Measurements from ENCODE around the gene MT3. TPM values are rescaled to one million over a fixed set of nuclear protein-coding genes. Genes with fewer than 3 reads are reported as not detected.

The MT3 gene
- total RNA-seq, 1 experiment from 2014 or later: 0.77 TPM

- DNase-seq (ENCODE audit: low spot score) (peak; percentile 63), ATAC-seq (peak; percentile 61)
- ChIA-PET CTCF (interaction anchor here (1.0 kb wide), 1 partner anchor 15 kb away, joined by 3 read pairs; no protein-coding TSS in a partner anchor), POLR2A (interaction anchor here (0.5 to 0.6 kb wide), 2 partner anchors 16 to 24 kb away, joined by 3 to 4 read pairs; partner anchors contain the start of gene MT2A)
- Mint-ChIP-seq H3K27ac (no peak within 1 kb of the TSS), H3K27me3 (ENCODE audit: low read depth) (peaks cover 100% of the 10 kb centered on the region), H3K4me1 (peaks cover 26% of the 10 kb centered on the region), H3K9me3 (no peaks in the 10 kb centered on the region), H3K36me3 (peaks cover 6% of the 10 kb centered on the region; the same call in 1 of the 2 replicates), H3K4me3 (peak within 1 kb of the TSS; percentile 72)
- TF ChIP-seq ZNF416 (CRISPR knock-in tag; IDR thresholded peaks at IDR 0.05): peak; percentile 86; the same call in 1 of the 2 replicates
- TF ChIP-seq, protein P1, sequence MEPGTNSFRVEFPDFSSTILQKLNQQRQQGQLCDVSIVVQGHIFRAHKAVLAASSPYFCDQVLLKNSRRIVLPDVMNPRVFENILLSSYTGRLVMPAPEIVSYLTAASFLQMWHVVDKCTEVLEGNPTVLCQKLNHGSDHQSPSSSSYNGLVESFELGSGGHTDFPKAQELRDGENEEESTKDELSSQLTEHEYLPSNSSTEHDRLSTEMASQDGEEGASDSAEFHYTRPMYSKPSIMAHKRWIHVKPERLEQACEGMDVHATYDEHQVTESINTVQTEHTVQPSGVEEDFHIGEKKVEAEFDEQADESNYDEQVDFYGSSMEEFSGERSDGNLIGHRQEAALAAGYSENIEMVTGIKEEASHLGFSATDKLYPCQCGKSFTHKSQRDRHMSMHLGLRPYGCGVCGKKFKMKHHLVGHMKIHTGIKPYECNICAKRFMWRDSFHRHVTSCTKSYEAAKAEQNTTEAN (CRISPR knock-in tag; IDR thresholded peaks at IDR 0.05): no peak
- TF ChIP-seq, protein P2, sequence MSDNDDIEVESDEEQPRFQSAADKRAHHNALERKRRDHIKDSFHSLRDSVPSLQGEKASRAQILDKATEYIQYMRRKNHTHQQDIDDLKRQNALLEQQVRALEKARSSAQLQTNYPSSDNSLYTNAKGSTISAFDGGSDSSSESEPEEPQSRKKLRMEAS (CRISPR knock-in tag; IDR thresholded peaks at IDR 0.05): 0 out of 2 replicates have a peak, but pooled peaks have one; percentile 23
Observed at GRCh38 chr16:56632156-56632847, 43.0 kb downstream of the MT3 start, which contains the start of gene MT1M. Gene MT1M (plus strand): TSS chr16:56632659. CDS start chr16:56632732, 73 bp downstream.

DNA sequence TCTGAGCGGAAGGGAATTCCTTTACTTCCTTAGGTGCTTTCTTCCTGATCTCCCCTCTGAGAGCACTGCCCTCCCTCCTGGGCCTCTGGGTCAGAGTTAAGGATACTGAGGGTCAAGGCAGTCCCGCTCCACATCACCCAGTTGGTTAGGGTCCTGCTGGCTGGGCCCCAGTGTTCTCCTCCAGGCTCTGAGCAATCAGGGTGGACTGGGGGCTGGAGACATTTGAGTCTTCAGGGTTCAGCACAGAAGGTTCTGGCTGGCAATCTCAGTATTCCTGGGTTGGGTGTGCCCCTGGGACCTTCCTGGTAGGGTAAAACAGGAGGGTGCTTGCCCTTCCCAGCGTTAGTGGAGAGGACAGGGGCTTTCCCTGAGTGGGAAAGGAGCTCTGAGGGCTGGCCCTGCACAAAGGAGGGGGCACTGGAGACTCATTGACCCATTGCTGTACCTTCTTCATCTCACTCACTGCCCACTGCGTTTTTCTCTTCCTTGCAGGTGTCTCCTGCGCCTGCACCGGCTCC is 43.6 kb downstream of the MT3 start:
- POLR2A ChIA-PET: interaction anchor here (0.6 kb wide), 2 partner anchors 9 to 25 kb away, joined by 3 to 4 read pairs; partner anchors contain the start of gene MT2A
- Mint-ChIP-seq H3K4me1 (peaks cover 28% of the 10 kb centered on the region), H3K27me3 (ENCODE audit: low read depth) (peaks cover 100% of the 10 kb centered on the region), H3K9me3 (no peaks in the 10 kb centered on the region), H3K27ac (no peak overlapping the region), H3K4me3 (peak overlapping the region; percentile 72), H3K36me3 (peaks cover 6% of the 10 kb centered on the region; the same call in 1 of the 2 replicates)
- peak; percentile 4 for ATAC-seq
- no peak for DNase-seq (ENCODE audit: low spot score)
- CTCF ChIA-PET: interaction anchor here (0.8 to 1.0 kb wide), 2 partner anchors 15 to 29 kb away, joined by 3 read pairs; no protein-coding TSS in a partner anchor
- TF ChIP-seq AR (CRISPR knock-in tag; IDR thresholded peaks at IDR 0.05): no peak
- no peak for TF ChIP-seq MYBL2 (CRISPR knock-in tag; IDR thresholded peaks at IDR 0.05)
- TF ChIP-seq SOX15 (CRISPR knock-in tag; IDR thresholded peaks at IDR 0.05): no peak
- TF ChIP-seq CREB1 (CRISPR knock-in tag; IDR thresholded peaks at IDR 0.05): no peak
- TF ChIP-seq TP53 (CRISPR knock-in tag; IDR thresholded peaks at IDR 0.05): no peak
- TF ChIP-seq, protein P3, sequence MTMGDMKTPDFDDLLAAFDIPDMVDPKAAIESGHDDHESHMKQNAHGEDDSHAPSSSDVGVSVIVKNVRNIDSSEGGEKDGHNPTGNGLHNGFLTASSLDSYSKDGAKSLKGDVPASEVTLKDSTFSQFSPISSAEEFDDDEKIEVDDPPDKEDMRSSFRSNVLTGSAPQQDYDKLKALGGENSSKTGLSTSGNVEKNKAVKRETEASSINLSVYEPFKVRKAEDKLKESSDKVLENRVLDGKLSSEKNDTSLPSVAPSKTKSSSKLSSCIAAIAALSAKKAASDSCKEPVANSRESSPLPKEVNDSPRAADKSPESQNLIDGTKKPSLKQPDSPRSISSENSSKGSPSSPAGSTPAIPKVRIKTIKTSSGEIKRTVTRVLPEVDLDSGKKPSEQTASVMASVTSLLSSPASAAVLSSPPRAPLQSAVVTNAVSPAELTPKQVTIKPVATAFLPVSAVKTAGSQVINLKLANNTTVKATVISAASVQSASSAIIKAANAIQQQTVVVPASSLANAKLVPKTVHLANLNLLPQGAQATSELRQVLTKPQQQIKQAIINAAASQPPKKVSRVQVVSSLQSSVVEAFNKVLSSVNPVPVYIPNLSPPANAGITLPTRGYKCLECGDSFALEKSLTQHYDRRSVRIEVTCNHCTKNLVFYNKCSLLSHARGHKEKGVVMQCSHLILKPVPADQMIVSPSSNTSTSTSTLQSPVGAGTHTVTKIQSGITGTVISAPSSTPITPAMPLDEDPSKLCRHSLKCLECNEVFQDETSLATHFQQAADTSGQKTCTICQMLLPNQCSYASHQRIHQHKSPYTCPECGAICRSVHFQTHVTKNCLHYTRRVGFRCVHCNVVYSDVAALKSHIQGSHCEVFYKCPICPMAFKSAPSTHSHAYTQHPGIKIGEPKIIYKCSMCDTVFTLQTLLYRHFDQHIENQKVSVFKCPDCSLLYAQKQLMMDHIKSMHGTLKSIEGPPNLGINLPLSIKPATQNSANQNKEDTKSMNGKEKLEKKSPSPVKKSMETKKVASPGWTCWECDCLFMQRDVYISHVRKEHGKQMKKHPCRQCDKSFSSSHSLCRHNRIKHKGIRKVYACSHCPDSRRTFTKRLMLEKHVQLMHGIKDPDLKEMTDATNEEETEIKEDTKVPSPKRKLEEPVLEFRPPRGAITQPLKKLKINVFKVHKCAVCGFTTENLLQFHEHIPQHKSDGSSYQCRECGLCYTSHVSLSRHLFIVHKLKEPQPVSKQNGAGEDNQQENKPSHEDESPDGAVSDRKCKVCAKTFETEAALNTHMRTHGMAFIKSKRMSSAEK (CRISPR knock-in tag; IDR thresholded peaks at IDR 0.05; ENCODE audit: borderline replicate concordance): no peak
- no peak for TF ChIP-seq MXD4 (CRISPR knock-in tag; IDR thresholded peaks at IDR 0.05; ENCODE audit: borderline replicate concordance)
- no peak for TF ChIP-seq FOXP1 (CRISPR knock-in tag; IDR thresholded peaks at IDR 0.05; ENCODE audit: borderline replicate concordance)
- no peak for TF ChIP-seq ZNF317 (CRISPR knock-in tag; IDR thresholded peaks at IDR 0.05; ENCODE audit: borderline replicate concordance, low read depth)
- no peak for TF ChIP-seq ZNF416 (CRISPR knock-in tag; IDR thresholded peaks at IDR 0.05)
- no peak for TF ChIP-seq CBFB (CRISPR knock-in tag; IDR thresholded peaks at IDR 0.05; ENCODE audit: low read depth)
- no peak for TF ChIP-seq E2F5 (CRISPR knock-in tag; IDR thresholded peaks at IDR 0.05)
- no peak for TF ChIP-seq ELF4 (CRISPR knock-in tag; IDR thresholded peaks at IDR 0.05; ENCODE audit: low read depth)
- no peak for TF ChIP-seq ZNF121 (CRISPR knock-in tag; IDR thresholded peaks at IDR 0.05)
- TF ChIP-seq, protein P4, sequence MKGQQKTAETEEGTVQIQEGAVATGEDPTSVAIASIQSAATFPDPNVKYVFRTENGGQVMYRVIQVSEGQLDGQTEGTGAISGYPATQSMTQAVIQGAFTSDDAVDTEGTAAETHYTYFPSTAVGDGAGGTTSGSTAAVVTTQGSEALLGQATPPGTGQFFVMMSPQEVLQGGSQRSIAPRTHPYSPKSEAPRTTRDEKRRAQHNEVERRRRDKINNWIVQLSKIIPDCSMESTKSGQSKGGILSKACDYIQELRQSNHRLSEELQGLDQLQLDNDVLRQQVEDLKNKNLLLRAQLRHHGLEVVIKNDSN (CRISPR knock-in tag; IDR thresholded peaks at IDR 0.05): no peak
- TF ChIP-seq CTCF (IDR thresholded peaks at IDR 0.05): no peak
- TF ChIP-seq NR3C1 (CRISPR knock-in tag; conservative IDR thresholded peaks at IDR 0.05; ENCODE audit: low read depth): no peak
- no peak for TF ChIP-seq JUN (CRISPR knock-in tag; IDR thresholded peaks at IDR 0.05)
- no peak for TF ChIP-seq OVOL2 (CRISPR knock-in tag; IDR thresholded peaks at IDR 0.05; ENCODE audit: borderline replicate concordance)
